GM18499 (cell line): ENCODE data around the gene NMUR1.

Experiments used
- ATAC-seq: cut with Tn5 transposase; IDR thresholded peaks from one replicate; pipeline ENCODE4 v1.9.1; 2021; ENCODE audit warnings: moderate number of reproducible peaks; ENCODE audit not compliant: insufficient read depth, unreplicated experiment

The NMUR1 gene

DNA sequence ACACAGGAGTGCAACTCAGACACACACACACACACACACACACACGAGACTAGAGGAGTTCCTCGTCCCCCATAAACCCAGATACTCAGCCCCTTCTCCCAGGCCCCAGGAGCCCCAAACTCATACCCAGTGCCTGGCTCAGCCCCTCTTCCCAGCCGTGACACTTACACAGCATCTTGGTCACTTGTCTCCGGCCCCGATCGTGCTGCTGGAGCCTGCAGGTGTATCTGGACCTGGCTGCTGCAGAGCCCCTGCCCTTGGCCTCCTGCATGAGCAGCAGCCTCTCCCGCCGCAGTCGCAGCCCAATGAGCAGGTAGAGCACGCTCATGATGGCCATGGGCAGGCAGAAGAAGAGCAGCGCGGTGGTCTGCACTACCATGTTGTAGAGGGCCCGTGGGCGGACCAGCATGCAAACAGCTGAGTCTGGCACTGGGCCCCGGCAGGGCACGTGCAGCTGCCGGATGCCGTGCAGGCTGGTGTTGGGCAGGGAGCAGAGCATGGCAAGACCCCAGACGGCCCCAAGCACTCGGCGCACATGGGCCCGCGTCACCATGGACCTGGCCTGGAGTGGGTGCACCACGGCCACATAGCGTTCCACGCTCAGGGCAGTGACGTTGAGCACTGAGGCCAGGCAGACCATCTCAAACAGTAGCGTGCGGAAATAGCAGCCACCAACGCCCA is 2.1 kb downstream of the NMUR1 start:
- no peak for ATAC-seq

DNA sequence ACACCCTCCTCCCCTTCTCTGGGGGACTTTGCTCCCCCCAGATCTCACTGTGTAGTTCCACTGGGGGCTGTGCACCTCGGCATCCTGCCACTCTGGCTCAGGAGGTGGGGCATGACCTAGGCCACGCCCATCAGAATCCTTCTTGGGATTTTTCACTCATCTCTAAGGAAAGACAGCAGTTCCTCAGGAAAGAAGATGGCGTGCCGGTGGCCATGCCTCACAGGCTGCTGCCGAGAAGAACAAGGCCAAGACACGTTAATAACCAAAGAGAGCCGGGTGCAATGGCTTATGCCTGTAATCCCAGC is 3.2 kb downstream of the NMUR1 start:
- ATAC-seq, result no peak

DNA sequence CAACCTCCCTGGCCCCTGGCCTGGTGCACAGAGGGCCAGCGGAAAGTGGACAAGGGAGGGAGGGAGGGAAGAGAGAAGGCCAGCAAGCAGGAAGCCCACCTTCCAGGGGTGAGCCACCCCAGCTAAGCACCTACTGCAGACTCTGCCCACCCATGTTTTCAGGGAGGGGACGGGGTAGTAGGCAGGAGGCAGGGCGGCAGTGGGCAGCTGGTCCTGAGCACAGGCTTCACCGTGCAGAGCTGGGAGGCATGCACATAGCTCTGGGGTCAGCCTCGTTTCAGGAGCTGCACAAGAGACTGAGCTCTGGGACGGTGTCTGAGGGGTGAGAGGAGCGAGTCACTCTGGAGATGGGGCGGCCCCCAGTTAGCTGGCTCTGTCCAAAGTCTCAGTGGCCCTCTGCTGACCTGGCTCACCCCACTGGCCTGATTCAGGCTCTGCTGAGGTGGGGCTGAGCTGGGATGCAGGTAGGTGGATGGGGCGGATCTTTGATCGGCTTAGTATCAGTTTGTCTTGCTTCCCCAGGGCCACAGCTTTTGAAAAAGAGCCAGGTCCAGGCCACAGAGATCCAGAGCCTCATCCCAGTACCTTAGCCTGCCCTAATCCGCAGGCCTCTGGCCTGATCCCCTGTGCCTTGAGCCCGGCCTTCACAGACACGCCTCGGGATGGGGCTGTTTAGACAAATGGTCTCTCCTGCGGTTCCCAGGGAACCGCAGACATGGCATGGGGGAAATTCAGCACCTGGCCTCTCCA is 3.7 kb downstream of the NMUR1 start:
- no peak for ATAC-seq

DNA sequence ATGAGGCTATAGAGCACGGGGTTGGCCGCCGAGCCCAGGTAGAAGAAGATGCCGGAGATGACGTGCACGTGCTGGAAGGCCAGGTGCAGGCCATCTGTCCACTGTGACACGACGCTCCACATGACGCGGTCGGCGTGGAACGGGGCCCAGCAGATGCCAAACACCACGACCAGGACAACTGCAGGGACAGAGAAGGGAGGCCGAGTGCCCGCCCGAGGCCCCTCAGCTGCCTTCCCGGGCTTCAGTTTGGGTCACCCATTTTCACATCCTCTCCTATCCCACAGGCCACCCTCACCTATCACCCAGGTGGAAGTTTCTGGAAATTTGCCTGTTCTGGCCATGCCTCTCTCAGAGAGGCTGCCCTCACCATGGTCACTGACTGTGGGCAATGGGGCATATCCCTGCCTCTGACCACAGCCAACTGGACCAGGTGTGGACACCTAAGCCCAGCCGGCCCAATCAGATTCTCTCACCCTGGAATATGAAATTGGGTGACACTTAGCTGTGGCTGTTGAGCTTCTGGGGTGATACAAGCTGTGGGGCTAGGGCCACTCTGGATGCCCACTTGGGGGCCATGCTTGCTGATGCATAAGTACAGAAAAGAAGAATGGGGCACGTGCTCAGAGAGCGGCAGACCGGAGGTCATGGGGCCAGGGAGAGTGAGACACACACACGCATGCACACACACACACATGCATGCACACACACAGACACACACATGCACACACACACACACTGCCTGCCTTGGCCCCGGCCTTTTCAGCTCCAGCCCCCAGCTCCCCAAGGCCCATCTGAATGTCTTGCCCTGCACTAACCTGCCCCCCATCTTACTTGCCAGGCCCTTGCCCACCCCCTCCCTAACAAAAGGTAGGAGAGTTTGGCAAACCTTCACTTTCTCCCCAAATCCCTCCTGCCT is 4.7 kb downstream of the NMUR1 start:
- ATAC-seq, result no peak

DNA sequence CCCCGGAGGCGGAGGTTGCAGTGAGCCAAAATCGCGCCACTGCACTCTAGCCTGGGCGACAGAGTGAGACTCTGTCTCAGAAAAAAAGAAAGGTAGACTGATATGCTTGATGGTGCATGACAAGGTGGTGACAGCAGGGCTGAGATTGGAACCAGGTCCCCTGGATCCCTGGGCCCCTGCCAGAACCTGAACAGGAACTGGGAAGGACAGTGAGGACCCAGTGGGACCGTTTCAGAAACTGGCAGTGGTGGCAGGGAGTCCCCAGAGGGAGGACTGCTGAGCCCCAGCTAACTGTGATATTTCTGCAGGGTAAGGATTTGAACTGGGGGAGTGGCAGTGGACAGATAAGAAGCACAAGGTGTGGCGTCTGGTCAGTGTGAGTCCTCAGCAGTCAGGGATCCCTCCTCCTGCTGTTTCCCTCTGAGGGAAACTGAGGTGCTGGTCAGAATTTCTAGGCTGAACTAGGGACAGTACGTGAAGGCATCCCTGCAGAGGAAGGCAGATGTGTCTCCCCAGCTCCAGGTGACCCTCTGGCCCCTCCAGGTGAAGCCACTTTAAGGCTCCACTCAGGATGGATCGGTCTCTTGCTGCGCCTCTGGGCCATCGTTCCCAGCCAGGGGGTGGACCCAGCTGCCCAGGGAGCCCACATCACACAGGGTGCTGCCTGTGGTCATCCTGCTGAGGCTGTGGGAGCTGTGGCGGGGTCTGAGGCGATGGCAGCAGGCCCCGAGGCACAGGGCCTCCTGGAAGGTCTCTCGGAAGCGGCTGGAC is 5.6 kb downstream of the NMUR1 start:
- ATAC-seq, result no peak

DNA sequence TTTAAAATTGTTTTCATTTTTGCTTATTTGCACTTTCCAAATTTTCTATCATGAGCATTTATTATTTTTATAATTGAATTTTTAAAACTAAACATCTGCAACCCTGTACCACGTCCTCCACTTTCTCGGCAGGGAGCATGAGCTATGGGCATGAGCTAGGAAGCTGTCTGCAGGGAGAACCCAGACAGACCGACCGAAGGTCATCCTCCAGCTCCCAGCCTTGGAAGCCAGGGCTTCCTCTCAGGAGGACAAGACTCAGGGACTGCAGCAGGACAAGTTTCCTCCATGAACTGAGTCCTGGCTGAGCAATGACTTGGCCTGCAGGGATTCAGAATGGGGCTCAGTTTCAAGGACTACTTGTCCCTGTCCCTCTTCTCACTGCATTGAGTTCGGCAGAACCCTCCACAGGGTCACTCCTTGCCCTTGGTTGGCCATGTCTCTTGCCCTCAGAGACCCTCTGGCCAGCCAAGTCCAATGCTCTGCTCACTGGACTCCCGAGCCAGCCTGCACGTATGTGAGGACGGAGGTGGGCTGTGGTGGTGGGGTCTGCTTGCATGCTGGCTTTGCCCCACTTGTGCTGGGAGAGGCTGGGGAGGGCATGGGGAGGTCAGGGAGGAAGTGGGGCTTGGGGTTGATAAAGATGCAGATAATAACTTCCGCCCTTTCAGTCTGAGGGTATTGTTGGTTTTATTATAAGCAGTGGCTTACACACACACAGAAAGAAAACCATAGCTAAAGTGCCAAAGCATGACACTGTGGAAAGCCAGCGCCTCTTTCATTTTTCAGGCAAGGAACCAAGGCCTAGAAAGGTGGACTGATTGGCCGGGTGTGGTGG is 6.6 kb downstream of the NMUR1 start:
- no peak for ATAC-seq

DNA sequence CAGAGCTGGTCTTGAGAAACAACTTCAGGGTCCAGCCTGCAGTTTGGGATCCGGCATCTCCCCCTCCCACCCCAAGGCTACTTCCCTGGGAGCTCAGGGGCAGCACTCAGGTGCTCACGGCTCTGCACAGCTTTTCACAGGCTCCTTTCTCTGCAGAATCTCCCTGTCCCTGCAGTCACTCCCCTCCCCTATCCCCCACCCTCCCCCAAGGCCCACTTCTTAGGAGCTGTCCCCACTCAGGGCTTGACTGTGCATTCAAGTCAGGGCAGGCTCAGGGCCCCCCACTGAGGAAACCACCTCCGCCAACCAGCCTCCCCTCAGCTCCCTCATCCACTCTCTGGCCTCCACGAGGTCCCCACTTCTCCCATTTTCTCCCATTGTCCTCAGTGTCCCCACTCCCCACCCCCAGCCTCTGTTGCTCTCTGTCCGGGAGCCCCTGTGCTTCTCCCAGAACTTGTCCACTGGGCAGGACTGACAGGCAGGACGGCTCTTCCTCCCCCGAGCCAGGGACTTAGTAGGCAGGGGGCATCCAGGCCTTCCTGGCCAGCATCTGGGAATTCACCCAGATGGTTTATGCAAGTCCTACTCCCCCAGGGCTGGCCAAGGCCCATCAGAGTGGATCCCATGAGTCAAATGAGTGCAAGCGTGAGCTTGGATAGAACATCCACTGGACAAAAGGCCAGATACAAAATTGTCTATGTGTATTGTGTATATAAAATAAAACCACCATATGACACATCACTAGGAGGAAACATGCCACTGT is 7.6 kb downstream of the NMUR1 start:
- no peak for ATAC-seq

DNA sequence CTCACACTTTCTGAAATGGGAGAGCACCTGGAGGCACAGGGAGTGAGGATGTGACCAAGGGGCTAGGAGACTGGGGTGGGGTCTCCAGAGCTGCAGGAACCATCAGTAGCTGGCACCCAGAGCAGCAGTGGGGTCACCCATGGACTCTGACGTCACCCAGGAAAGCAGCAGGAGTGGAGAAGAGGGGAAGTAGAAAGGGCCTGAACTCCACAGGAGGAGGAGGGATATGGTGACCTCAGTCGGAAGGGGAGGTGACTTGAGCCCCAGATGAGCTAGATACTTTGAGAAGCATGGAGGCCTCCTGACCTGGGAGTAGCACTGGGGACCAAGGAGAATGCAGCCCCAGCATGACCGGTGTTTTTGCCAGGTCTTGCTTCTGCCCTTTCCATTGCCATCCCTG is 8.8 kb downstream of the NMUR1 start:
- ATAC-seq, result no peak

DNA sequence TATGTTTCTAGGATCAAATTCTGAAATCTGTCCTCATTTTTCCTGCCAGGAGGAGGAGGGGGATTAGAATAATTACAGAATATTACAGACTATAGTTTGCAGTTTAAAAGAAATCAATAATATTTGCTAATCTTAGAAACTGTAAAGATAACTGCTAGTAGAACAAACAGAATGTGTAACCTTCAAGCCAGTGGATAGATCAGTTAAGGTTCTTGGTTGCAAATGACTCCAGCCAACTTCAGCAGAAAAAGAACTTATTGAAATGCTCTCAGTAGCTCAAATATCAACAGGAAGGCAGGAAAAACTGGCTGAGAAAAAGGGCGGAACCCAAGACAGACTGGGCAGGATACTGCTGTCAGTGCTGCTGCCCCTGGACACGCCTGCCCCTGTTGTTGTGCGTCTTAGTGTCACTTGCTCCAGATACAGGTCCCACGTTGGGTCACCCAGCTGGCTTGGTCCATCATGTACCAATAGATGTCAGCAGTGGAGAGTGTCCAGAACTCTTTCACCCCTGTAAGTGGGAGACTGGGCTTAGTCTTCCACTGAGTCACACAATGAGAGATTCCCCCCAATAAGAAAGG is 10.2 kb downstream of the NMUR1 start:
- no peak for ATAC-seq

DNA sequence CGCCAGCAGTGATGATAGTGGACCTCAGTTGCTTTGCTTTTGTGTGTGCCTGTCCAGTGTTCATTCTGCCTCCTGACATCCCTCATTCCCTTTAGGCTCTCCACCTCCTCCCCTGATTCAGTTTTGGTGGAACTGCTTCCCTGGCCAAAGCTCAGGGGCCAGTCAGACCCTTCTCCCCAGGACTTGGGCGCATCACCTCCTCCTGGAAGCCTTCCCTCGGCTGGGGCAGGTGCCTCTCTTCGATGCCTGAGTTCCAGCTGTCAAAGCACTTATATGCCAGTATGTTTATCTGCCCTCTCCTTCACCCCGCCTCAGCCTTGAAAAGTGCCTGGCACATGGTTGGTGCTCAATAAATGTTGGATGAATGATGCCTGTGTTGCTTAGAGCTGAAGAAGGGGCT is 11.5 kb downstream of the NMUR1 start:
- no peak for ATAC-seq

DNA sequence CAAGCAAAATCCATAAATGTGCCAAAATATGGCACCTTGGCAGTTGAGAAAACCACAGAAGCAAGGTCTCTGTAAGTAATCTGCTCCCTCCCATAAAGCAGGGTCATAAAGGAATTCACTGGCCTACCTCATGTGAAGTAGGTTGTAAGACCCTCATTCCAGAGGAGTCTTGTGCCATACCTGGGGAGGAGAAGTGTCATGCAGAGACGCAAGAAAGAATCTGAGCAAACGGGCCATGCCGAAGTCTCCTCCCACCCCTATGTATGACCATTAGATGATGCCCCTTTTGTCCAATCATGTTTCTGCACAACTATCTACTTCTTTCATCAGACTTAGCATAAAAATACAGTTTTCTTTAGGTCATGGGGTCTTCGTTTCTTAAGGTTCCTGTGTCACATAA is 14.6 kb downstream of the NMUR1 start:
- no peak for ATAC-seq

DNA sequence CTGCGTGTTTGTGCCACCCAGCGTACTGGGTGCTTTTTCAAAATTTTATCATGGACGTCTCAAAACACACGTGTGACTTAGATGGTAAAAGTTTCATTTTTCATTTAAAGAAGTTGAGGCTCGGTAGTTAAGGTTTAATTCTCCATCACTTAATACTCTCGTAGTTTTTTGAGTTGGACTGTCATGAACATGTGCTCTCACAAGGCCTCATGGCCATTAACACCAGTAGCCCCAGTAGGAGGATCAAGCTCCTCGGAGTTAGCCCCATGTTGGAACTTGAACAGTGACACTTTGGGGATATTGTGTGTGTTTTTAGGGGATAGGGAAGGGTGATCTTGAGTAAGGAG is 15.3 kb downstream of the NMUR1 start:
- no peak for ATAC-seq

DNA sequence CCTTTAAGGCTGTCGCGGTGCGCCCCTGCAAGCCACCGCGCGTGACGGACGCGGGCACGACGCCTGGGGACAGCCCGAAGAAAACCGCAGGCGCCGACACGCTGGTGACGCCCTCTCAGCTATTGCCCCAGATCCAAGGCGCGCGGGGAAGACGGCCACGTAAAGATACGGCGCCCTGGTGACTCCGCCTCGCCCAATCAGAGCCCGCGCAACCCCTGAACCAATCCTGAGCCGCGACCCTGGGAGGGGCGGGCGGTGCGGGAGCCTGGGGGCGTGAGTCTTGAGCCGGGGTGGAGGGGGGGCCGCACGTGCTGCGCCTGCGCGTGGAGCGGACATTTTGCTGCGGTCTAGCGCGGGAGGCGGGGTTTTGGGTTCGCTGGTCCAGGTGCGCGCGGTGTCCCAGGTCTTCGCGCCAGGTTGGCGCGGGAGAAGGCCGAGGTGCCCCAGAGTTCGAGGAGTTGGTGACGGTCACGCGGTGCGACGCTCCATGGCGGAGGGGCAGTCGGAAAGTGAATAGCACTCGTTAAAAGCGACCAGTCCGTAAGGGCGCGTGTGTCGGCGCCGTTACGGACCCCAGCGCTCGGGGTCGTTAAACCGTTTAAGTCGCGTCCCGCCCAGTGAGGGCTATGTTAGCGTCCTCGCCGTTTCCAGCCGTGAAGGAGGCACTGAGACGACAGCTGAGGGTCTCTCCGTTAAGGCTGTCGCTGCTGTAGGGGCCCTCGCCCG is 15.9 kb downstream of the NMUR1 start:
- peak; percentile 87 for ATAC-seq

DNA sequence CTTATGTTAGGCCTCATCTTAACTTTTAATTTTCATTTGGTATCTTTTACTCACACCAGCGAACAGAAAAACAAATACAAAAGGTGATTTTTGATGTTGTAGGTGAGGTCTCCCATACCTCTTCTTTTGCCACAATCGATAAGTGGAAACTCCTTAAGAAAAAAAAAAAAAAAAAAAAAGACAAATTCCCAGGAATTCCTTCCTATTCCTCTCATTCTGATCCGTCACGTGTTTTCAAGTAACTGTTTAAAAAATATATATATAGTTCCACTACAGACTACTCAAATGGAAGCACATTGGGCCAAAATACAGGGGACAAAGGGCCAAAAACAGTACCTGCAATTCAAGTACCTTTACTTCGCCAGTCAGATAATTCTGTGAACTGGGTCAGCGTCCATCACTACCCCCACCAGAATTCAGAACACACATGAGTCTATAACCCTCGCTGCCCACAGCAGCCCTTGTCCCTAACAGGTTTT is 16.5 kb downstream of the NMUR1 start:
- no peak for ATAC-seq

DNA sequence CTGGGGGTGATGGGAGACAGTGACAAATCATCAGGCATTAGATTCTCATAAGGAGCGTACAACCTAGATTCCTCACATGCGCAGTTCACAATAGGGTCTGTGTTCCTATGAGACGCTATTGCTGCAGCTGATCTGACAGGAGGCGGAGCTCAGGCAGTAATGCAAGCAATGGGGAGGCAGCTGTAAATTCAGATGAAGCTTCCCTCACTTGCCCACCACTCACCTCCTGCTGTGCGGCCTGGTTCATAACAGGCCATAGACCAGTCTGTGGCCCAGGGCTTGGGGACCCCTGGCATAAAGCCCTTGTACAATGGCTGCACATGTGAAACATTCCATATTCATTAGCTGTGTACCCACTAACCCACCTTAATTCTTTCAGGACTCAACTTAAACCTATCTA is 18.0 kb downstream of the NMUR1 start:
- ATAC-seq, result no peak

DNA sequence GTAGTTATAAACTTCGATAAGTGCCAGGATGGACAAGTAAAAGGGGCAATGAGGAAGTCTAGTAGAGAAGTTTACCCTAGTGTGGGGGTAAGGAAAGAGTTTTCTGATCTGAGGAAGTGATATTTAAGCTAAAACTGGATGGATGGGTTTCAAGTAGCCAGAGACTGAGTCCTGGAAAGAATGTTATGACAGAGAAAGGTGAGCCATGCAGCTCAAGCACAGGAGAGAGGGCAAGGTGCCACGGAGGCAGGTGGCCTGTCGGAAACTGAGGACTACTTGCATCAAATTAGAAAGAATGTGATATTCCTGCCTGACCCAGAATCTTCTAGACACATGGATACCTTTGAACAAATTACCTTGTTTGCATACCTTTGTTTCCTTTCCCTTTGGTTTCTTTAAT is 26.5 kb downstream of the NMUR1 start:
- ATAC-seq, result no peak

DNA sequence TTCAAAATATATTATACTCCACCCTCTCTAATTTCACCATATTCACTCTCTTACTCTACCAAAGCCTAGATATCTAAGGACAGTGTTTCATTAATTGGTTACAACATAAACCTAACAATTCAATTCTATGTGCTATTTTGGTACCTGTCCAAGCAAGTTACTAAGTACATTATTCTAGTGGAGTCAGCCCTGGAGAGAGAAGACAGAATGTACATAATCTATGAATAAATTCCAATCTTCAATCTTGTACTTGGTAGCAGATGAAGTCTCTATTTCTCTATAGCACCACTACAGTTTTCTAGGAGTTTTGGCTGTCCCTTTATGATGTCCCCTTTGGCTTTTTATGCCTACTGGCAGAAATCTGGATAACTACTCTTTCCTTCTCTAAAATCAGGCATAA is 27.6 kb downstream of the NMUR1 start:
- no peak for ATAC-seq

DNA sequence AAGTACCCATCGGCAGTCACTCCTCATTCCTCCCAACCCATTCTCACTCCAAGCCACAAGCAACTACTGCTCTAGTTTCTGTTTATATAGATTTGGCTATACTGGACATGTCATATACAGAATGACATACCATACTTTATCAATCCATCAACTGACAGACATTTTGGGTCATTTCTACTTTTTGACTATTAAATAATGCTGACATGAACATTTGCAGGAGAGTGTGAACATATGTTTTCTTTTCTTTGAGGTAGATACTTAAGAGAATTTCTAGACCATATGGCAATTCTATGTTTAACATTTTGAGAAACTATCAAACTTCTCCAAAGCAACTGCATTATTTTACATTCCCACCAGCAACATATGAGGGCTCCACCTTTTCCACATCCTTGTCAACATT is 32.6 kb downstream of the NMUR1 start:
- no peak for ATAC-seq
